ENCODE measurements around the gene TFPT.

TFPT gene

DNA sequence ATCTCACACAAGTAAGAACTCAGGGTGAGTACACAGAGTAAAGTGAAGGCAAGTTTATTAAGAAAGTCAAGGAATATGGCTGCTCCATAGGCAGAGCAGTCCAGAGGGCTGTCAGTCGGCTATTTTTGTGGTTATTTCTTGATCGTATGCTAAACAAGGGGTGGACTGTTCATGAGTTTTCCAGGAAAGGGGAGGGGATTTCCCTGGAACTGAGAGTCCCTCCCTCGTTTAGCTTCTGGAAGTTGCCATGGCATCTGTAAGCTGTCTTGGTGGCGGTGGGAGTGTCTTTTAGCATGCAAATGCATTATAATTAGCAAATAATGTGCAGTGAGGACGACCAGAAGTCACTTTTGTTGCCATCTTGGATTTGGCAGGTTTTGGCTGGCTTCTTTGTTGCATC is 46.0 kb downstream of the TFPT start:
- no peak for DNase-seq

- no peak for DNase-seq
Measured at GRCh38 chr19:54063350-54064116, 51.9 kb downstream of the TFPT start, which contains the start of gene VSTM1. Gene VSTM1 (minus strand): TSS chr19:54063897. CDS start chr19:54063777, 120 bp downstream.

DNA sequence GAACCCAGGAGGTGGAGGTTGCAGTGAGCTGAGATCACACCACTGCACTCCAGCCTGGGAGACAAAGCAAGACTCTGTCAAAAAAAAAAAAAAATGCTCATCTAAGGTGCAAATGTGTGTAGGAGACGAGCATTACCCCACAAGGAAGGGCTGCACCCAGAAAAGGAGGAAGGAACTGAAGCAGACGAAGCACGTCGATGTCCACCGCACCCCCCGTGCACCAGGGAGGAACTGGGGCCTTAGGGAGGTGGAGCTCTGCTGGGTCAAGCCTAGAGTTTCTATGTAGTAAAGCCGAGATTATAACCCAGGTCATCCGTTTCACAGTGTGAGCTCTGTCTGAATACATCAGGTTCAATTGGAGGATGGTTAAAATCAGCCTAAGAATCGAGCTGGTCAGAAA is 52.8 kb downstream of the TFPT start:
- DNase-seq: no peak
